Testis (tissue), 2 donors: ENCODE measurements around the gene ASCL4.

Experiments used
- POLR2A ChIP-seq: fragments of 450-650 bp; IDR thresholded peaks from one replicate; pipeline ENCODE4 v1.6.1; 2017; ENCODE audit warnings: antibody characterized with exemption, mild to moderate bottlenecking, moderate library complexity
- TF ChIP-seq, protein P1 (sequence below), 3 experiments: fragments of 450-650 bp in 2 of 3; fragments of 200-600 bp in 1 of 3; sonication (generic) in 1 of 3; IDR thresholded peaks; one replicate each; pipeline ENCODE4 v1.5.1; 2016 to 2019; ENCODE audit warnings: antibody characterized with exemption in 3 of 3, mild to moderate bottlenecking in 2 of 3, moderate library complexity in 1 of 3

DNA sequence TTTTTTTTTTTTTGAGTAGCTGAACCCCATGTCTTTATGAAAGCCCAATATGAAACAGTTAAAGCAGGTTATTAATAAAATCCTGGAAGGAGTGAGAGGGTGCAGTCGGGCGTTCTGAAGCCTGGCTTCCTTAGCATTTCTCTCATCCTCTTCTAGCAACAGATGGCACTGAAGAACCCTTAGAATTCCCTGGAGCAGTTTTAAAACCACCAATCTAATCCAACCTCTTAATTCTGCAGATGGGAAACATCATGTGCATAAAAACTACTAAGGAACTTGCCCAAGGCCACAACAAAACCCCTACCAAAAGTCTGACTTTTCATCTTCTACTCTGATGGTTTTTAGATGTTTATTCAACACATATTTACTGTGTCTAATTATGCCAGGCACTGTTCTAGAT, 38.7 kb upstream of the ASCL4 start:
- TF ChIP-seq POLR2A: no peak
- TF ChIP-seq, protein P1, sequence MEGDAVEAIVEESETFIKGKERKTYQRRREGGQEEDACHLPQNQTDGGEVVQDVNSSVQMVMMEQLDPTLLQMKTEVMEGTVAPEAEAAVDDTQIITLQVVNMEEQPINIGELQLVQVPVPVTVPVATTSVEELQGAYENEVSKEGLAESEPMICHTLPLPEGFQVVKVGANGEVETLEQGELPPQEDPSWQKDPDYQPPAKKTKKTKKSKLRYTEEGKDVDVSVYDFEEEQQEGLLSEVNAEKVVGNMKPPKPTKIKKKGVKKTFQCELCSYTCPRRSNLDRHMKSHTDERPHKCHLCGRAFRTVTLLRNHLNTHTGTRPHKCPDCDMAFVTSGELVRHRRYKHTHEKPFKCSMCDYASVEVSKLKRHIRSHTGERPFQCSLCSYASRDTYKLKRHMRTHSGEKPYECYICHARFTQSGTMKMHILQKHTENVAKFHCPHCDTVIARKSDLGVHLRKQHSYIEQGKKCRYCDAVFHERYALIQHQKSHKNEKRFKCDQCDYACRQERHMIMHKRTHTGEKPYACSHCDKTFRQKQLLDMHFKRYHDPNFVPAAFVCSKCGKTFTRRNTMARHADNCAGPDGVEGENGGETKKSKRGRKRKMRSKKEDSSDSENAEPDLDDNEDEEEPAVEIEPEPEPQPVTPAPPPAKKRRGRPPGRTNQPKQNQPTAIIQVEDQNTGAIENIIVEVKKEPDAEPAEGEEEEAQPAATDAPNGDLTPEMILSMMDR (IDR thresholded peaks at IDR 0.05): no peak
